ENCODE results near the gene ZBTB37.
A peak's percentile ranks its signal among the peaks of the same experiment; 100 is the strongest.
"Not testable (repeated sequence)": the region's sequence is repeated elsewhere in the genome, so short reads cannot be mapped to it uniquely, and the experiment has no call there.

ZBTB37 gene

DNA sequence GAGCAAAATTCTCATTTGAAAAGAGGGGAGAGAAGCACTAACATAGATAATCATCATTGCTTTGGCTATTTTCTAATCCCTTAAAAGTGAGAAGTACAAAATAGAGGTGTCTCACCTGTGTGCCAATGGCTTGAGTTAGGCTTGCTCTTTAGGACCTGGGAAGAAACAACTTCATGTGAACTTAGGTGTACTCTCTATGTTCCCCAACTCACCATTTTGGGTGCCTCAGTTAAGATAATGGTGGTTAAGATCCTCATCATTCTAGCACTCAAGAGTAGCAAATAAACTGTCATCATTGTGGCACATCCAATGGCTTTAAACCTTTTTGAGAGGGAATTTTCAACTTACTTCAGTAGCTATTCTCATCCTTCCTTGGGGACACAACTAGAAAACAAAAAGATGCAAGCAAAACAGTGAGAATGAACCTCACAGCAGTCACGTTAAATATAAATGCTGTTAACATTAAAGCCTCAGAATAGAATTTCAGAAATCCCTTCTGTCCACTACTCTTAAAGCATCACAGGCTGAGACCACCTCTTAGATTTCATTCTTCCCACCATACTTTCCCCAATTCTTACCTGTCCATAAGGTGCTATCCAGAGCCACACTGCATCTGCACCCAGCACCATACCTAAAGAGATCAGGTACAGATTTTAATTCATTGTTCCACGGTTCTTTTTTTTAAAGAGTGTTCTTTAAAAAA is 1.6 kb upstream of the ZBTB37 start:
- peak; percentile 25 for DNase-seq

DNA sequence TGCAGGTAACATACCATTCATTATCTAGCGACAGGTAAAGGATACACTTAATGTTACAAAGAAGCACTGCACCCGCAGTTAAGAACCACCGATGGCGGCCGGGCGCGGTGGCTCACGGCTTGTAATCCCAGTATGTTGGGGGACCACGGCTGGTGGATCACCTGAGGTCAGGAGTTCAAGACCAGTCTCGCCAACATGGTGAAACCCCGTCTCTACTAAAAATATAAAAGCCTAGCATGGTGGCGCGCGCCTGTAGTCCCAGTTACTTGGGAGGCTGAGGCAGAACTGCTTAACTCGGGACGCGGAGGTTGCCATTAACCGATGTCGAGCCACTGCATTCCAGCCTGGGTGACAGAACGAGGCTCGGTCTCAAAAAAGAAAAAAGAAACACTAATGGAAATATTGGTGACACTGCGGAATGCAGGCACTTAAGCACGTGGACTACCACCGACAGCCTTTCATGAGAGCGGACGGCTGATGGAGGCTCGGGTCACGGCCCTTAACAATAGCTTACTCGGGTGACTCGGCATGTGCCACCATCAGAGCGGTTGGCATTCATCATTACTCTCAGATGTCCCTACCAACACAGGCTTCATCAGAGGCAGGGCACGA is 933 bp upstream of the ZBTB37 start:
- peak; percentile 42 for DNase-seq

DNA sequence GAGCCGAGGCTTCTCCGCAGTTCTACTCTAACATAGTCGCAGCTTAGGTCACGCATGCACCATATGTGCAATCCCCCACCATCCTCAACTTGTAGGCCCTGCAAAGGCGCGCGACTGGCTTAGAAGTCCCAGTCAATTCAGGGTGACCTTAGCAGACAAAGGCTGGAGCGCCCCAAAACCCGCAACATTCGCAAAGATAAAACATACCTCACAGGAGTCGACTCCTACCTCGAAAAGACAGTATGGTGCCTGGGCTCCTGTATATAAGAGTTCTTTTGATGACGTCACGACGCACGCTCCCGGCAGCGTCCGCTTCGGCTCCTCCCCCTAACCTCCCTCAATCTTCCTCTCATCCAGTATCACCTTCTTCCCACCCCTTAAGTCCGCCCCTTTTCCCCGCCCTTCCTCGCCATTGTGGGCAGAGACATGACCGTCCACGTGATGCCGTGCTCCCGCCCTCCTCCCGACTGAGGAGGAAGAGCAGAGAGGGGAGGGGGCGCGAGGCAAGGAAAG is 371 bp upstream of the ZBTB37 start, which contains the start of gene GAS5:
Gene GAS5, minus strand, starts transcription at position 237 of the 513 bp plus-strand sequence.
- peak; percentile 100 for DNase-seq

DNA sequence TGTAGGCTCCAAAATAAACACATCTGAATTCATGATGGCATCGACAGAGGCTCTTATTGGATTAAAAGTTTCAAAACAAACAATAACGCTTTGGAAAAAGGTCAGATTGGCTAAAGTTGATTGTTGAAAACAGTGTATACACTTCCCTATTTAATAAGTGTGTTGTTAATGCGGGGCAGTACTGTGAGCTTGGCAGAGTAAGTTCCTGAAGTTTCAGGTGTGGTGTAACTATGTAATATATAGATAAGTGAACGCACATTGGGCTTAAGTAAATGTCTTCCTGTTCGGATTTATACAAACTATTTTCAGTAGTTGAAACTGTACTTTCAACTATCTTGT is 810 bp downstream of the ZBTB37 start:
- no peak for DNase-seq

DNA sequence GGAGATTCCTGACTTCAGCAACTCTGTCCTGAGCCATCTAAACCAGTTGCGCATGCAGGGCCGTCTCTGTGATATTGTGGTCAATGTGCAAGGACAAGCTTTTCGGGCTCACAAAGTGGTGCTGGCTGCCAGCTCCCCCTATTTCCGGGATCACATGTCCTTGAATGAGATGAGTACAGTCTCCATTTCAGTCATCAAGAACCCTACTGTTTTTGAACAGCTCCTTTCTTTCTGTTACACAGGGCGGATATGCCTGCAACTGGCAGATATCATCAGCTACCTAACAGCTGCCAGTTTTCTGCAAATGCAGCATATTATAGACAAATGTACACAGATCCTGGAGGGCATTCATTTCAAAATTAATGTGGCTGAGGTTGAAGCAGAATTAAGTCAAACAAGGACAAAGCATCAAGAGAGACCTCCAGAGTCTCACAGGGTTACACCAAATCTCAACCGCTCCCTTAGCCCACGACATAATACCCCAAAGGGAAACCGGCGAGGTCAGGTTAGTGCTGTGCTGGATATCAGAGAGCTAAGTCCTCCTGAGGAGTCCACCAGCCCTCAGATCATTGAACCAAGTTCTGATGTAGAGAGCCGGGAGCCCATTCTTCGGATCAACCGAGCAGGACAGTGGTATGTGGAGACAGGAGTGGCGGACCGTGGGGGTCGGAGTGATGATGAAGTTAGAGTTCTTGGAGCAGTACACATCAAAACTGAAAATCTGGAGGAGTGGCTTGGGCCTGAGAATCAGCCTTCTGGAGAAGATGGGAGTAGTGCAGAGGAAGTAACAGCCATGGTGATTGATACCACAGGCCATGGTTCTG is 2.3 kb downstream of the ZBTB37 start:
- peak; percentile 91 for DNase-seq

DNA sequence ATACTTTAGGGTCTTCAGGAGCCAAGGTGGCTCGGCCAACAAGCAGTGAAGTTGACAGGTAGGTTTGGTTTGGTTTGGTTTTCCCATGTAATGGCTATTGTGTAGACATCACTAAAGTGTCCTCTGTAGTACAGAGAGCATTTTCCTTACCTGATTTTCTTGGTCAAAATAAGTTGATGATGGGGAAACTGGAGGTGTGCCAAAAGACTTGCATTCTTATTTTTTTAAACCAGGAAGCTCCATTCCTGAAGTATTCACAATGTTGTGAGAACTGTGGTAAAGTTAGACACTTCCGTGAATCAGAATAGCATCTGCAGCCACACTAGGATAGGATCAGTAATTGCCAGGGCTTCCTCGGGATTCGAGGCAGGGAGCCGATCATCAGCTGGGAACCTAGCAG is 2.9 kb downstream of the ZBTB37 start:
- no peak for DNase-seq

DNA sequence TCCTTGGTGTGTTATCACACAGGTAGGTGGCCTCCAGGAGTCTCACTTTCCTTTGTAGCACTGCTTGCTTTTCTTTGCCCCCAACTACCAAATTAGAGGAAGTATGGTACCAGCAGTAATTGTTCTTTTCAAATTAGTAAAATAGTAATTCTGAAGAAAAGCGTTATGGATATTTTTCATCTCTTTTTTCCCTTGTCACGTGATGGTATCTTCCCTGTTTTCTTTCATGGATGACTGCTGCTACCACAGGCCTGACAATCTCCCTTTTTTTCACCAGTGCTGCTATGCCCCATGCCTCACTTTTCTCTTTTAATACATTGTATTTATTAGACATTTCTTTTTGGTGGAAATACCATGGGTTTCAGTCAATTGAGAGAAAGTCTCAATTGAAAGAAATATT is 3.3 kb downstream of the ZBTB37 start:
- no peak for DNase-seq

DNA sequence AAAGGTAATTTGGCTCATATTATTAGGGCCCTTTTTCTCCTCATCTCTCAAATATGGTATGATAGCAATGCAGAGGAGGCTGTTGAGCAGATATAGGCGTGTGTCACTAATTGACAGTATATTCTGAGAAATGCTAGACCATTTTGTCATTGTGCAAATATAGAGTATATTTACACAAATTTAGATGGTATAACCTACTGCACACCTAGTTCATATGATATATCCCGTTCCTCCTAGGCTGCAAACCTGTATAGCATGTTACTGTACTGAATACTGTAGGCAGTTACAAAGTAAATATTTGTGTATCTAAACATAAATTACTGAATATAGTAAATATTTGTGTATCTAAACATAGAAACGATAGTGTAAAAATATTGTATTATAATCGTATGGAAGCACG is 8.6 kb downstream of the ZBTB37 start:
- no peak for DNase-seq

DNA sequence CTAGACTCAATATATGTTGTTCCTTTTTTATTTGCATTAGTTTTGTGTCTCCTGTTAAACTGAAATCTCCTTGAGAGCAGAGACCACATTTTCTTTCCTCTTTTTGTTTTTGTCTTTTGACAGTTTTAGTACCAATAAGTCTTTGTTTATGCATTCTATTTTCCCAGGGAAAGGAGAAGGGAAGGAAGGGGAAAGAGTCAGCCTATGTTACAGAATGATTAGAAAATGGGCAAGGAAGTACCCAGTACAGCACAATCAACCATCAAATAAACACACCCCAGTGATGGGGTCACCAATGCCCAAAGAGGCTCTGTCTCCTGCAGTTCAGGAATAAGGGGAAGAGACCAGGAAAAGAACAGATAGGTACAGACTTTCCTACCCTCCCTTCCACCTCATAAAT is 10.1 kb downstream of the ZBTB37 start:
- DNase-seq: no peak

DNA sequence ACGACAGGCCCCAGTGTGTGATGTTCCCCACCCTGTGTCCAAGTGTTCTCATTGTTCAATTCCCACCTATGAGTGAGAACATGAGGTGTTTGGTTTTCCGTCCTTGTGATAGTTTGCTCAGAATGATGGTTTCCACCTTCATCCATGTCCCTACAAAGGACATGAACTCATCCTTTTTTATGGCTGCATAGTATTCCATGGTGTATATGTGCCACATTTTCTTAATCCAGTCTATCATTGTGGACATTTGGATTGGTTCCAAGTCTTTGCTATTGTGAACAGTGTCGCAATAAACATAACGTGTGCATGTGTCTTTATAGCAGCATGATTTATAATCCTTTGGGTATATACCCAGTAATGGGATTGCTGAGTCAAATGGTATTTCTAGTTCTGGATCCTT is 12.9 kb downstream of the ZBTB37 start:
- not testable (repeated sequence) for DNase-seq

DNA sequence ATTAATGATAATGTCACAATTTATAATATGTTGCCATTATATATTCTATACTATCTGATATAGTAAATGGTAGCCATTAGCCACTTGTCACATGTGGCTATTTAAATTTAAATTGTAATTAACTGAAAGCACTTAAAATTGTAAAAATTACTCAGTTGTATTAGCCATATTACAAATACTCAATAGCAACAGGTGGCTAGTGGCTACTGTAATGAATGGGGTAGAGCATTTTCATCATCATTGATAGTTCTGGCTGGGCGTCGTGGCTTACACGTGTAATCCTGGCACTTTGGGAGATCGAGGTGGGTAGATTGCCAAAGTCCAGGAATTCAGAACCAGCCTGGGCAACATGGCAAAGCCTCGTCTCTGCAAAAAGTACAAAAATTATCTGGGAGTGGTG is 16.5 kb downstream of the ZBTB37 start:
- no peak for DNase-seq

DNA sequence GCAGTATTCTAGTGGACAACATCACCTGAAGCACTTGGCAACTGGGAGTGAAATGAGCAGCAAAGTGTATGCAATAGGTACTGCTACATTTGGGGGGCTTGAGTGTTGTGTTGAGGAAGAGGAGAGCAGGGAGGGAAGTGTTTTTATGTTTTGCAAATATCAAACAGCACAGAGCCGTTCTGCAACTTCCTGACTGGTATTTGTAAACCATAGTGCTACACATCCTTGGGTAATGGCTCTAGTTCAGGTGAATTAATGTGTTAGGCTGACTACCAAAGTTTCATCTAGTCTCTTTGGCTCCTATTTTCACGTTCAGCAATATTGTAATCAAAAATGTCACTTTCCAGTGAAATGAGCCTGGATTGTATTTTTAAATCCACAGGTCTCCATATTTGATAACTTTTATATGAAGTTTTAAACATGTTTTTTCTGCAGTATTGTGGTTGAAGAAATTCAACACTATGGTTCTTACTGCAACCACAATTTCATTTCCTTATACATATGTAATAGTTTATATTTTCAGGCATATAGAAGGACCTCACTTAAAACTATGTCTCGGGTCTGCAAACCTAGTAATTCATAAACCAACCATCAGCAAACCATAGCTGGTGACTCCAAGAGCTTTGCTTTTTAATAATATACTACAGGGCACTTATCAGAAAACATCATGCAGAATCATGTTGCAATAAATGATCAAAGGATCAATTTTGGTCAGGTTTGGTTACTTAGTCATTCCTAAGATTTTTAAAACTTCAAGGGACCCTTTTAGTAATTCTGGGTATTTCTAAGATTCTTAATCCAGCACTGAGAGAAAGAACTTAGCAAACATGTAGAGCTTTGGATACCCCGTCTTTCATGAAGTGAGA is 18.8 kb downstream of the ZBTB37 start:
- no peak for DNase-seq

DNA sequence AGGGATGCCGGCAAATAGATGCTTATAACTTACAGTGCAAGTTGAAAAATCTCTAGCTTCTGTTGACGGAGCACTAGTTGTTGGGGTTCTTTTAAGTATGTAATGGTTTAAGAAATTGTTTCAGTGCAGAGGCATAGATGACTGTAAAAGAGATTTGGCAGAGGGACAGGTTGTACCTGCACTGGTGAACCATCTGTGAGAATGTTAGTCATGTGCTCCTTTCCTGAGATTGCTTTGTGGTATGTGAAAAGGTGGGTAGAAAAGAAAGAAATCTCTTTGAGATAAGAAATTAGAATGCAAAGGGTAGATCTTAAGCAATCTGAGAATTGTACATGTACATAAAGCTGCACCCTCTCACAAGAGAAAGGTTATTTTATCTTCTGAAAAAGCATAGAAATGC is 19.4 kb downstream of the ZBTB37 start:
- no peak for DNase-seq

DNA sequence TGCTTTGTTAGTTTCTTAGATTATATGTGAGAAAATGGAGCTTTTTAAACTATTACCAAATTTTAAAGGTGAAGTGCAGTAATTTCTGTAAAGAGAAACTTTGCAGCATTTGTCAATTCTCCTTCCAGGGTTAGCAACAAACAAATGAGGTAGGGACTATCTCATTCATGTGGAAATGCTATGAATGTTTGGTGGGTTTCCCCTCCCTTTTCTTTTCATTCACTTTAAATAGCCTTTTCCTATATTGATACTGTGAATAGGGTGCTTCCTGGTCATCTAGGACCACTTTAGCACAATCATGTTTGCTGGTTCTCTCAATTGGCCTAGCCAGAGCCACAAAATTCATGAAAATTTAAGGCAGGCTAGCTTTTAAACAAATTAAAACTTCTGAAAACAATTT is 20.6 kb downstream of the ZBTB37 start:
- DNase-seq: no peak

DNA sequence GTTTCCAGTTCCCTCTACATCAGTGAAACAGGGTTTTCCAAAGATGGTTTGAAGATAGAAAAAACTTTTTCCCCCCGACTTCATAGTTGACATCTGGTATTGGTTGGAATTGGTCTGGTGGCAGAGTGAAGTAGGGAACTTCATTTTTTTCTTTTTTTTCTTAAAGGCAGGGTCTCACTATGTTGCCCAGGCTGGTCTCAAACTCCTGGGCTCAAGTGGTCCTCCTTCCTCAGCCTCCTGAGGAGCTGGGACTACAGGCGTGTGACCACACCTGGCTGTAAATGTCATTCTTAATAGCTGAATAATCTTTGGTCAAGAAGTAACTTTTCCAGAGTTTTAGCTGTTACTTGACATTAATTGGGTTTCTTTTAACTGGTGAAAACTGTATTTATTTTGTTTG is 21.7 kb downstream of the ZBTB37 start:
- DNase-seq: no peak

DNA sequence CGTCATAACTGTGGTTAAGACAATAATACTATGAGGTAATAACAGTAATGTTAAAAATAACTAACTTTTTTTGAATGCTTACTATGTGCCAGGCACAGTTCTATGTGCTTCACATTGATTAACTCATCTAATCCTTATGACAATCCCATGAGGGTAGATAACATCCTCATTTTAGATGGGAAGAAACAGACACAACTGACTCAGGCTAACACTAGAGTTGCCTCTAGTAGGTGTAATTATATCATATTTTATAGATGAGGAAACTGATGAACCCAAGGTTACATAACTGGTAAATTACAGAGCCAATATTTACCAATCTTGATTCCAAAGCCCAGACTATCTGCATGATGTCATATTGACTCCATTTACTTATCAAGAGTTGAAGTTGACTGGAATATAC is 25.4 kb downstream of the ZBTB37 start:
- DNase-seq: no peak

DNA sequence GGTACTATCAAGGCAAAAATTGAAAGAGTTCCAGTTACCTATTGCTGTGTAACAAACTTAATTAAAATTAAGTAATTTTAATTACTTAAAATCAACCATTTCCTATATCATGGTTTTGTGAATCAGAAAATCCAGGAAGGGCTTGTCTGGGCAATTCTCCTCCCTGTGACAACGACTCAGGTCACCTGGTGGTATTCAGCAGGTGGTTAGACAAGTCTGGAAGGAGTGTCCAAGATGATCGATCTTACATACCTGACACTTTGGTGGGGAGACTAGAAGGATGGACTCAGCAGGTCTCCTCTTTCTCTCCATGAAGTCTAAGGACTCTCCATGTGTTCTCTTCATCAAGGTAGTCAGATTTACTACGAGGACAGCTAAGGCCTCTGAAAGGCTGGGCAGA is 26.0 kb downstream of the ZBTB37 start:
- DNase-seq: no peak

DNA sequence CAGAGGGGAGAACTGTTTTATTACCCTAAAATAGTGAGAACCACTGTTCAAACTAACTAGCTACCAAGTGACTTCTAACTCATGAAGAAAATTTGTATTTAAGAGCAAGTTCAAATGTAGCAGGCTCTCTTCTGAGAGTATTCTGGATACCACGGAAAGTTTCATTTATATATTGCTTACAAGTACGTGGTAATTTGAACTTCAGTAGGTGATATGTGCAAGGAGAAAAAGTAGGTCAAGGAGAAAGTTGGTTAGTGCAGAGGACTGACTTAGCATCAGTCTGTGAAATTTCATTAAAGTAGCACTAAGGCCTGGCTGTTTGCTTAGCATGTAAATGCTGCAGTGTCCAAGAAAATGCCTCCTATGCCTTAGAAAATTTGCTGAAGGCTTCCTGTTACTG is 32.2 kb downstream of the ZBTB37 start:
- no peak for DNase-seq

DNA sequence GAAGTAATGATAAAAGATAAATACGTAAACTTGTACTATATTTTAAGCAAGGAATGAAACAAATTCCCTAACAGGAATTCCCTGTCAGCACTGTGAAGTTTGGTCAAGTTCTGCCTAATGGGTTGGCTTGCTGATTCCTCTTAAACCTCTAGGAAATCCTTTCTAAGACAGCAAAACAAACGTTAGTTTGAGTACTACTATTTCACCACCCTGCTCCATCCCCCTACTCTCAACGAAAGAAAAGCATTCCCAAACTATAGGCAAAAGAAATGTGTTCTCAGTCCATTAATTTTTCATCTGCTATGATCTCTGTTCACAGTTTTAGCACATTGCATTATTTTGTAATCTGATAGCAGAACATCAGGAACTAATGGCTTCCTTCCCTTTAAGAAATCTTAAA is 32.8 kb downstream of the ZBTB37 start:
- no peak for DNase-seq

DNA sequence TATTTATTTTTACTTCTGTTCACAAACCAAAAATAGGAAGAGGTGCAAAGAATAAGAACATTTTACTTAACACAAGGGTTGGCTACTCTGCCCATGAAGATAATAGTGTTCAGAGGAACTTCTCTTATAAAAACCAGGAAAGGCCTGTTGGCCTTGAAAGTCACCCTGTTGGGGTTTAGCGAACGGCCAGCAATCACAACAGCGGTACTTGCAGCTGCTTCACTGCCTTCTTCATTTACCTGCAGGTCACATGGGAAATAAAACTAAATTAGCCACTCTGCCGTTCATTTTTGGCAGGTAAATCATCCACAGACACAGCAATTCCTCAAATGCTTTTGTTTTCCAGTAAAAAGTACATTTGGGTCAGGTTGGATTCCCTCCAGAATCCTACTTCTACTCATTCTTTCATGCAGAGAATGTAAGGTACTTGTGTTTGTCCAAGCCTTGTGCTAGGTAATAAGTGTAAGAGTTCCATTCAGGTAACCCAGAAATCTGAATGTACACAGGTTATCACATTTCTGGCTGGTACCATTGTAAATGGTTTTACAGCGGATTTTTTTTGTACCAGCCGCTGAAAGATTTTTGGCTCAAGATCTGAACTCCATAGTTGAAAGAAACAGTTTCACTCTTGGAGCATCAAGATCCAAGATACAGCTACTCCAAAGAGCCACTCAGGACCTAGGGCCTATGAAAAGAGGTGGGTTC is 35.8 kb downstream of the ZBTB37 start:
- no peak for DNase-seq

DNA sequence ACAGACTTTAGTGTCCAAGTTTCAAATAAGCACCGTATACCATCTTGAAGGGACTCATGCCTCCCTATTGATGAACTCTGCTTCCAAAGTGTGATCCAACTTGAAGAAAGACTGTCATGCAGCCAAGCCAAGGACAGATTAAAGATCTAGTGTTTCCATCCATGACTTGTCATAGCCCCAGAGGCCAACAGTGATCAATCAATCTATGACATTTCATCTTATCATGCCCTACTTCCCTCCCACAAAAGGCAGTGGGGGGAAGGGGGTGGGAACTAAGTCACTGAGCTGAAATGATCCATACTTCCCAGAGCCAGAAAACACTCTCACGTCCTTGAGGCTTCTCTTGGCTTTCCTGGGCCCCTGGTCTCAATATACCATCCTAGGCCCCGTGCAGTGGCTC is 44.9 kb downstream of the ZBTB37 start:
- DNase-seq: no peak

DNA sequence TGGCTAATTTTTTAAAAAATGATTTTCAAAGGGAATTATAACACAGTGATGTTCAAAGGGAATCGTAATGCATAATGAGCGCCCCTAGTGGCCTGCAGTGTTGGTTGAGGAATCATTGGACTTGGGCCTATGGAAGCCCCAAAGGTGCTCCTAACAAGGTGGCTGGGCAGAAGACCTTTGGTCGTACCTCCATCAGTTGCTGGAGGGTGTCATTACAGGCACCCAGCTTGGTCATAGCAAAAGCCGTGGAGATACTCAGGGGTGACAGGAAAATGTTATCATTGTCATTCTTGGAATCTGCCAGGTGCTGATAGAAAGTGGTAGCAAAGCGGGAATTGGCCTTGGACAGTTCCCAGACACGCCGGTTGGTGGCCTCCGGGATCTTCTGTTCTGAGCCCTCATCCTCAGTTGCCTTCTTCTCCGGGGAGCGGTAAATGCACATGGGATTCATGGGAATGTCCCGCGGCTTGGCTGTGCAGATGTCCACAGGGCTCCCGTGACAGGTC is 46.2 kb downstream of the ZBTB37 start:
- DNase-seq: peak; percentile 41

Data from activated CD4-positive, alpha-beta T cell treated with anti-CD3 and anti-CD28 coated beads, Interleukin-2, amount 50 U/mL, for 16 hours (primary cell).